Type B pancreatic cell (in vitro differentiated cells): Measurements from ENCODE around the gene STAP1. TPM values are rescaled to one million over a fixed set of nuclear protein-coding genes. Genes with fewer than 3 reads are reported as not detected.

ENCODE experiments used
- DNase-seq: peaks from one replicate; pipeline ENCODE4 v3.0.0; 2021; ENCODE audit warnings: mixed read lengths; ENCODE audit not compliant: unreplicated experiment; ENCODE audit errors: extremely low spot score
- H3K27ac Mint-ChIP-seq: 2 replicates; pipeline ENCODE4 v1.8.0; 2021; ENCODE audit warnings: mild to moderate bottlenecking, mixed read lengths
- H3K27me3 Mint-ChIP-seq: 2 replicates; pipeline ENCODE4 v1.8.0; 2021; ENCODE audit warnings: mixed read lengths
- H3K36me3 Mint-ChIP-seq: 2 replicates; pipeline ENCODE4 v1.8.0; 2021; ENCODE audit warnings: mixed read lengths
- H3K4me1 Mint-ChIP-seq: one replicate; pipeline ENCODE4 v1.8.0; 2021; ENCODE audit warnings: mixed read lengths; ENCODE audit not compliant: unreplicated experiment
- H3K4me3 Mint-ChIP-seq: 2 replicates; pipeline ENCODE4 v1.8.0; 2021; ENCODE audit warnings: mild to moderate bottlenecking, mixed read lengths
- H3K9me3 Mint-ChIP-seq: 2 replicates; pipeline ENCODE4 v1.8.0; 2021; ENCODE audit warnings: mixed read lengths
- CTCF ChIP-seq: fragments of 200-600 bp; sonication (generic); conservative IDR thresholded peaks from 2 replicates; pipeline ENCODE4 v1.5.0; 2021; ENCODE audit warnings: antibody characterized with exemption, mild to moderate bottlenecking
- total RNA-seq: library from RNA; stranded (reverse); gene quantifications from 2 replicates; pipeline ENCODE4 v1.2.1, GENCODE V29; 2021; ENCODE audit warnings: low replicate concordance

STAP1 gene
- total RNA-seq, 1 donor from 2014 or later: not detected

GRCh38 chr4:67638136-67638535, 79.6 kb downstream of the STAP1 start:
- no peak for DNase-seq
- peaks cover 23% of the 10 kb centered on the region for H3K36me3 Mint-ChIP-seq
- H3K4me1 Mint-ChIP-seq: no peaks in the 10 kb centered on the region
- H3K4me3 Mint-ChIP-seq: no peak overlapping the region
- no peak for TF ChIP-seq CTCF
- no peaks in the 10 kb centered on the region for H3K27me3 Mint-ChIP-seq
- H3K9me3 Mint-ChIP-seq: no peaks in the 10 kb centered on the region
- H3K27ac Mint-ChIP-seq: no peak overlapping the region

- DNase-seq: no peak
- Mint-ChIP-seq H3K36me3 (peaks cover 41% of the 10 kb centered on the region), H3K27me3 (no peaks in the 10 kb centered on the region), H3K4me3 (no peak overlapping the region), H3K4me1 (no peaks in the 10 kb centered on the region), H3K27ac (no peak overlapping the region), H3K9me3 (no peaks in the 10 kb centered on the region)
- TF ChIP-seq CTCF: no peak
These were observed 93.0 kb downstream of the STAP1 start for GRCh38 chr4:67651536-67651935.

Other genes with a start within 250 kb of the STAP1 start
- gene CENPC, start 13.2 kb upstream of the STAP1 start, total RNA-seq: 12.3 and 24.3 TPM in 2 replicates
- gene UBA6, start 142.4 kb downstream of the STAP1 start, total RNA-seq: 62.4 and 69.6 TPM in 2 replicates
- not detected in 2 replicates for gene GNRHR, start 195.7 kb downstream of the STAP1 start, total RNA-seq